ENCODE results near the gene FNTB.
A peak's percentile ranks its signal among the peaks of the same experiment; 100 is the strongest.

Gene FNTB, protein sequence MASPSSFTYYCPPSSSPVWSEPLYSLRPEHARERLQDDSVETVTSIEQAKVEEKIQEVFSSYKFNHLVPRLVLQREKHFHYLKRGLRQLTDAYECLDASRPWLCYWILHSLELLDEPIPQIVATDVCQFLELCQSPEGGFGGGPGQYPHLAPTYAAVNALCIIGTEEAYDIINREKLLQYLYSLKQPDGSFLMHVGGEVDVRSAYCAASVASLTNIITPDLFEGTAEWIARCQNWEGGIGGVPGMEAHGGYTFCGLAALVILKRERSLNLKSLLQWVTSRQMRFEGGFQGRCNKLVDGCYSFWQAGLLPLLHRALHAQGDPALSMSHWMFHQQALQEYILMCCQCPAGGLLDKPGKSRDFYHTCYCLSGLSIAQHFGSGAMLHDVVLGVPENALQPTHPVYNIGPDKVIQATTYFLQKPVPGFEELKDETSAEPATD

DNA sequence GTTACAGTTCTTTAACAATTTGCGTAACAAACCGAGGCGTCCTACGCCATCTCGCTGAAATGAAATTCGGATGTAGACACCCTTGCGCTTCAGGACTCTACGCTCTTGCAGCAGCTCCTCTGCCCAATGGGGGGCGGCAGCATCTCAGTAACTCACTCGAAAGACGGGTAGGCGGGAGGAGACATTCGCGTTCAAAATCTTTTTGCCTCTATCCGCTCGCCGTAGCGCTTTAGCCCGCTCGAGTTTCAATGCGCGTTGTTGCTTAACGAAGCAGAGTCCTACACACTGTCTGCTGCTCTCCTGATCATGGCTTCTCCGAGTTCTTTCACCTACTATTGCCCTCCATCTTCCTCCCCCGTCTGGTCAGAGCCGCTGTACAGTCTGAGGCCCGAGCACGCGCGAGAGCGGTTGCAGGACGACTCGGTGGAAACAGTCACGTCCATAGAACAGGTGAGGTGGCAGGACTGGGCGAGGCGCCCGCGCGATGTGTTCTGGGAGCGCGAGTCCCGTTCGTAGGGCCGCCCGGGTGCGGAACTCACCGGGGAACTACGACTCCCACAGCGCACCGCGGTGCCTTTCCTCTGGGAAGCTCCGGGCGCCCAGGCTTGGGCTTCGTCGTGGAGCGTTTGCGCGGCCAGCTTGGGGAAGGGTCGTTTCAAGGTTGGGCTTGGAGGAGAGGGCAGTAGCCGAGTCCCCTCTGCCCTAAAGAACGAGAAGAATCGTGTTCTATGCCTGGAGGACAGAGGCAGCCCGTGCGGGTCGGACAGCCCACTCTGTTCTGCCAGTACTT, at the start of gene FNTB:
TSS of gene FNTB (plus strand) at position 248 of the 790 bp plus-strand sequence. CDS start at position 307, 59 bp downstream.
- DNase-seq = peak; percentile 81

DNA sequence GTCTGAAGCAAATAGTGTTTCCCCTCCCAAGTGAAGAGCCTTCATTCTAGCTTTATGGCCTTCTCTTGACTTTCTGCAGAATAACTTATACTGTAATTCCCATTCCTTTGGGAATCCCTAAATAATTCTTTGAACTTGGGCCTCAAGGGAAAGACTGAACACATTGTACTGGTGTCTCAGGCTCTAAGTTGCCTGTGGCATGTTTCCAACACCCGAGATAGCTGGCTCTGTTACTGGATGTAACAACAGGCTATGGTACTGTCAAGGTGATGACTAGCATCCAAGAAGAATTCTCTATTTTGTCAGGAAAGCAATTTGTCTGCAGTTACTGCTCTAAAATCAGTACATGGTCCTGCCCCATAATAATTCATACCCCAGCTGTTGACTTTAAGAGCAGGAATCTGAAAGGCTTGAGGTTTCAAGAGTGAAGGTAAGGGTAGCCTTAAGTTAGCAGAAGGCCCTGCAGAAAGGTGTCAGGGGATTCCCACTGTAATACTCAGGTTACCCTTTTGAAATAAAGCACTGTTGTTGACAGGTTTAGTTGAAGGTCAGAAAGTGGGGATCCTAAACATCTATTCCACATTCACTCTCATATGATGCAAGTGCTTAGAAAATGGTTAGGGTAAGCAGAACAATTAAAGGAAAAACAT, 49.4 kb upstream of the FNTB start:
- DNase-seq = no peak

DNA sequence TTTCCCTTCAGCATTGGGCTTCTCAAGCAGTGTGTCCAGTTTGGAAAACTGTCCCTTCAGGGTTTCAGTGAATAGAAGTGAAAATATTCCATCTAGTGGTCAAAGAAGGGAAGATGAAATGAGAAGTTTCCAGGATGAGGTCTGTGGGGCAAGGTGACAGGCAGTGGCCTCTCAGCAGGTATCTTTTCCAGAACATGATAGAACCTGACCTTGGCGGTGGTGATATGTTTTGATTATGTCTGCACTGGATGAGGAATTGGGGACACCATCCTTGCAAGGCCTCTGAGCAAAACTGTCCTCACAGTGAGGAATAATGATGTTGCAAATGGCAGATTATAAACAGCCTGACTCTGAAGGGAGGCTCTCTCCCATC, 48.9 kb upstream of the FNTB start:
- DNase-seq = no peak

DNA sequence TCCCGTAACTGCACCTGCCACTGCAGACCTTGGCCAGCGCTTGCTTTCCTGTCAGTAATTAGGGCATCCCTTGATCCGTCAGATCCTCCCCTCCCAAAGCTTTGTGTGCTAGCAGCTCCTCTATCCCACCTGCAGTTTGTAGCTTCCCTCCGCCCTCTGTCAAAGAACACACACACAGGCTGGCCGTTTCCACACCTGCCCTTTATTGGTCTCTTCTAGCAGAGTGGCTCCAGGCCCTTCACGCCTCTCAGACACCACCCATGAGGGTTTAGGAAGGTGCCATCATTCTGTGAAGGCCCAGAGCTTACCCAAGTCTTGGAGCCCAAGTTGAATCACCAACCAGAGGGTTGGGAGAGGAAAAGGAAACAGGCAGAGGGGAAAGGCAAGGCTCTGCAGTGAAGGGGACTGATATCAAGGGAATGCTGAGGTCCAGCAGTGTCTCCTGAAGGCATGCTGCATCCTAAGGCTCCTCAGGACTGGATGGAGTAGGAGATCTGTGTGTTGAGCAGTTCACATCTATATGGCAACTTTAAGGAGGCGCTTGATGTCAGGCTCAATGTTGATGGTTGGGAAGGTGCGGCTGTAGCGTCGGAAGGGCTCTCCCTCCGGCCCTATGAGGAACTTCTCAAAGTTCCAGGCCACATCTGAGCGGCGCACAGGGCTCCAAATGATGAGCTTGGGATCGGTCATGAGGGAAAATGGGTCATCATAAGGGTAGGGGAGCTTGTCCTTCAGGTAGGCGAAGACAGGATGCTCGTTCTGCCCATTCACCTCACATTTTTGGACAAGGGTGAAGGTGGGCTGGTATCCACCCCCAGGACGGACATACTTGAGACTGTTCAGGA, 47.5 kb upstream of the FNTB start:
- DNase-seq = peak; percentile 44

DNA sequence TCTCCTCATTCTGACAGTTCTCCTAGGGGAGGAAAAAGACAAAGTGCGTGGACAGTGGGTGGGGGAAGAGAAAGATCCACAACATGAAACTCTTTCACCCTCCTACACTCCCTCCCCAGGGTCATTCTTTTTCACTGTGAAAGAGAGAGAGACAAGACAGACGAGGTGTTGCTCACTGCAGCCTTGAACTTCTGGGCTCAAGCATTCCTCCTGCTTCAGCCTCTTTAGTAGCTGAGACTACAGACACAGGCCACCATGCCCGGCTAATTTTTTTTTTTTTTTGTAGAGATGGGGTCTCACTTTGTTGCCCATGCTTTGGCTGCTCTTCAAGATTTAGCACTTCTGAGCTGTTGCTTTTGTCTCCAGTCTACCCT, 46.9 kb upstream of the FNTB start:
- no peak for DNase-seq

DNA sequence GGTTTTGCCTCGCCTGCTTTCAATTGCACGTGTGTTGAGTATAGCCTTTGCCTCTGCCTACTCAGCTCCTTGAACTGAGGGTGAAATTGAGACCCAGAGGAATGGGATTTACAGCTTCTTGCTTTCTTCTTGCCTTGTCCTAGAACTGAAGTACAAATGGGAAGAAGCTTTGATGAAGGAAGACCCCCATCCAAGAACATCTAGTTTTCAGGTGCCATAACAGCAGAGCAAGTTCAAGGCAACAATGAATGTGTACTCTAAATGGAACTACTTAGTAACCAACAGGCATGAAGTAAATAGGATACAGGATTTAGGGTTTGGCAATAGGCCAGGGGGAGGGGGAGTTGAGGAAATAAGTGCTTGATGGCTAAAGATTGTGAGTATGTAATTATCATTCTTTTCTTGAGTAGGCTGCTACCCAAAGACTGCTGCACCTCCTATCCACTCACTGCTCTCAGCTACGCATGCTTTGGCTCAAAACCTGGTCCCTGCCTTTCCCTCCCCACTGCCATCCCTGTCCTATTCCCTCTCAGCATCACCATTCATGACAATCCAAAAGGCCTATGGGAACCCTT, 46.3 kb upstream of the FNTB start:
- DNase-seq = no peak

DNA sequence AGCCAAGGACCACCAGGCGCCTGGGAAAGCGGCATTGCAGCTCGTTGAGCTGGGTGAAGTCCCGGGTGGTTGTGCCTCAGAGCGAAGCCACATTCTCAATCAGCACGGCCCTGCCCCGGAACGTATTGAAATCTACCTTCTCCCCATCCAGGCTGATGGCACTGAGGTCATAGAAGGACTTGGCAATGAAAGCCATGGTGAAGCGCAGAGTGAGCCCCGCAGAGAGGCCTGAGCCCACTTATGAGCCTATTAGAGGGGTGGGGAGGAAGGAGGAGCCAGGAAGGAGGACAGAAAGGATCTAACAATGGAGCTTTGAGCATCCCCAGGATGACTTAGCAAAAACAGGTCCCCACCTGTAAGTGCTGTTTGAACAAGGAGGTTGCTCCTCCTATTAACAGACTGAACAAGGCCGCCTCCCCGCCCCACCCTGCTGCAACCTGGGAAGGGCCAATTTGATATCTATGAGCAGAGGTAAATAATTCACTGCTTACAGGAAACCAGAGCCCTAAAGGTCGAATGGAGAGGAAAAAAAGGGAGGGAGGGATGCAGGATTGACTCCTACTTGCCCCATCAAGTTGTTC, 44.1 kb upstream of the FNTB start, which contains the start of gene GPX2:
TSS of gene GPX2 (minus strand) at position 215 of the 581 bp plus-strand sequence. CDS start at position 196, 19 bp downstream.
- peak; percentile 67 for DNase-seq

DNA sequence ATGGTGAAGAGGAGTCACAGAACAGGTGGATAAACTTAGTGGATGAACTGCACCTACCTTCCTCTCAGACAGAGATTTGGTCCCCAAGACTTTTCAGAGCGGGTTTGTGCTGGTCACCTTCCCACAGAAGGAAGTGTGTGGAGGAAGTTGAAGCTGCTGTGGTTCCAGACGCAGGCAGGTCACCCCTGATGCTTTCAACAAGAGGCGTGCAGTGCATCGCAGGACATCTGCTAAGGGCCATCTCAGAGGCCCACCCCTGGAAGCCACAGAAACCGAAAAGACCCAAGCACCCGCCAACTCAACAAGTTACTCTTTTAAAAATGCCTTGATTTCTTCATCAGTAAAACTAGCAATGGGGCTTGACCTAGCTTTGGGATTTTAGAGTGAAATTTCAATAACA, 43.1 kb upstream of the FNTB start:
- no peak for DNase-seq

DNA sequence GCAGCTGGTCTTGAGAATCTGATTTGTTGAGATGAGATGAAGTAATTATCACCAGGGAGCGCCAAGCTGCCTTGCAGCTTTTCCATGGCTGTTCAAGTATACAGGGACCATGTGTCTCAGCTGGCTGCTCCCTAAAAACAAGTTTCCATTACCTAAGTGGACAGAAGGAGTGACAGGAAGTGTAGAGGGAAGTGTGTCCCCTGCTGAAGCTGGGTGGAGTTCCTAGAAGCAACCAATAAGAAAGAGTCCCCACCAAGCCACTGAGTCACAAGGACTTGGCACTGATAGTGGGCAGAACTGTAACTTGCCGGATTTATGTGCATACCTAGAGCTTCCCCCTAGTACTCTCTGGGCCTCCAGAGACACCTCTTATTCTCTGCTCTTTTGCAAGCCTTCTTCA, 42.7 kb upstream of the FNTB start:
- DNase-seq = no peak

DNA sequence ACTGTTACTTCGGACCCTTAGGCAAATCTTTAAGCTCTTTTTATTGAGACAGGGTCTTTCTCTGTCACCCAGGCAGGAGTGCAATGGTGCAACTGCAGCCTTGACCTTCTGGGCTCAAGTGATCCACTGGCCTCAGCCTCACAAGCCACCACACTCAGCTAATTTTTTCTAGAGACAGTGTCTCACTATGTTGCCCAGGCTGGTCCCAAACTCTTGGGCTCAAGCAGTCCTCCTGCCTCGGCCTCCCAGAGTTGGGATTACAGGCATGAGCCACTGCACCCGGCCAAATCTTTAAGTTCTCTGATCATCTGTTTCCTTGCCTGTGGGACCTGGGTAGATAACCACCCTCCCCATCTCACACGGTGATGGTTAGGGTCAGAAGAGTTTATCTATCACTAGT, 41.8 kb upstream of the FNTB start:
- no peak for DNase-seq

DNA sequence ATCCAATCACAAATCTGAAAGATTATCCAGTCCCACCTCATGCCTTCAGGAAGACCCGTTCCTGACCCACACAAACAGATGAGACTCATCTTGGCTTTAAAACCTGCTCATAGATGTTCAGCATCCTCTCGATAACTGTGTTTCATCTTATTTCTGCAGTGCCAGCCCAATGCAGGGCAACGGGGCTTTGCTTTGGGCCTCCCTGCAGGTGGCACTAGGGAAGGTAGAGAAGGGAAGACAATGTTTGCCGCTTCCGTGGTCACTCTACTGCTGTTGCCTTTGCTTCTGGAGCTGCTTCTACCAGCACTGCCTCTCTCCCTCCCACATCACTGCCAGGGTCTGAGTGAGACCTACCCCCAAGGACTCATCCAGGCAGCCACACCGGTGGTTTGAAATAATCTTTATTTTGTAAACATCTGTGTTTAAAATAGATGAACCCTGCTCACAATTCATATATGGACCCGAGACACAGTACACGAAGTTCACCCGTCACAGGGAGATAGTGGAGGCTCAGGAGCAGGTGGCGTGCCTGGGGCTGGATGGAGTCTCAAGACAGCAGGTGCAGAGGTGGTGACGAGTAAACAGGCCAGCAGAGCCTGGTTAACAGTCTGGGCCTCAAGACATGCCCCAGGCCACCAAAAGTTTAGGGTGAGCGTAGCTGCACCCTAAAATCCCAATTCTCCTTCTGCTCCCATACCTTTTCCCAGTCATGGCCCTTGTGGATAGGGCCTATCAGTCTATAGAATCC, 41.1 kb upstream of the FNTB start:
- no peak for DNase-seq

DNA sequence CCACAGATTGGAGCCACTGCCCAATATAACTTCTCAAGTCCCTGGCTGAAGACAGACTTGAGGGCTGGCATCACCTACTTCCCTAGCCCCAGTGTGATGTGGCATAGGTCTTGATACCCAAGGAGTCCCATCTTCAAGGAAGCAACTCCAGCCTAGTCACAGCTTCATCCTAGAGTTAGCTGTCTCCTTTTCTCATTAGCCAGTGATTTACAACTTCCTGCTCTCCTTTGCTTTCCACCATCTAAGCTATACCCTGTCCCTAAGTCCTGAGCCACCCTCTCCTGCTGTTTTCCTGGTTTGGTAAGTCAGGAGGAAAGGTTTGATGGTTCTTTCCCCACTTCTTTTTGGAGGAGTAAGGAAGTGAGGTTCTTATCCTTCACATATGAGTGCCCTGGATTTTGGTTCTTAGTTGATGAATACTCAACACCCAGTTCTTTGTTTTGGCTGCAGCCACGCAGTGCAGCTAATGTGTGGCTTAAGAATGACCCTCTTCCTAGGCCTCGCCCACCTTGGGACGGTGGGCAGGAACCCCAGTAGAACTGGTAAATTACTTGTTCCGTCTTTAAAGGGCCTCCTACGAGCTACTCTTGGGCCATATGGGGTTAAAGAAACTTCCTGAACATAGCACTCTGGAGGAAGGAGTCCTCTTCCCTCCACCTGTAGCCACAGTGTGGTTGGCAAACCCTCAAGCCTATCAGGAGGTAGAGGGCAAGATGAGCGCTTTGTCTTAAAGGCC, 40.2 kb upstream of the FNTB start:
- DNase-seq = no peak

DNA sequence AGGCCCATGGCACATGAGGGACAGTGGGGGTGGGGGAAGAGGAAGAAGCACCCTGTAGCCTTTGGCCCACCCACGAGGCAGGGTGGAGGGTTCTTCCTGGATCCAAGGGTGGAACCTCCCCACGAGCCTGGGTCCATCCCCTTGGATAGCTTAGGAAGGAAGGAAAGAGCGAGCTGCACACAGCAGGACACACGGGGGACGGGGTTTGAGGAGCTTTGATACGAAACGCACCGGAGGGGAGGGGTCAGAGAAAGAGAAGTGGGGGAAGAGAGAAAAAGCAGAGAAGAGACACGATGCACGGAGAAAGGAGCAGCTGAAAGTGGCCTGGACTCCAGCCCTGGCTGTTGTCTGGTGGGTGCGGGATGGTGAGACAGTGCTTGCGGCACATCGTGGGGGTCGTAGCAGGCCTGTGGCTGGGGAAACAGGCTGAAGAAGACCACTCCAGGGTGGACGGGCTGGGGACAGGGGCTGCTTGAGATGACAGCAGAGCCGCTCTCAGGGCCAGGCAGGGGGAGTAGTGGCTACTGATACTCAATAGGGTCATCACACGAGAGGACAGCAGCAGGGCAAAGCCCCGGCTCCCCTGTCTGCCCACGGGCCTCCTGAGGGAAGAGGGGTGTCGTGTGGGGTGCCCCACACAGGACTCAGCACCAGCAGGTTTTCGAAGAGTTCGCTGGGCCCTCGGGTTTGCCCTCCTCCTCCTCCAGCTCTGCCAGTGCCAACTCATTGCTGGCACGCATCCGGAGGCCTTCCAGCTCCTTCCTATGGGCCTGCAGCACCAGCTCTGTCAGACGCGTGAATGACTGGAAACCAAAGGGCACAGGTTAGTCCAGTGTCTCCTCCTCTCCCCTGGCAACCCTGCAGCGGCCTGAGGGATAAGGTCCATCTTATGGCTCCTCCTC, 38.7 kb upstream of the FNTB start:
- no peak for DNase-seq

DNA sequence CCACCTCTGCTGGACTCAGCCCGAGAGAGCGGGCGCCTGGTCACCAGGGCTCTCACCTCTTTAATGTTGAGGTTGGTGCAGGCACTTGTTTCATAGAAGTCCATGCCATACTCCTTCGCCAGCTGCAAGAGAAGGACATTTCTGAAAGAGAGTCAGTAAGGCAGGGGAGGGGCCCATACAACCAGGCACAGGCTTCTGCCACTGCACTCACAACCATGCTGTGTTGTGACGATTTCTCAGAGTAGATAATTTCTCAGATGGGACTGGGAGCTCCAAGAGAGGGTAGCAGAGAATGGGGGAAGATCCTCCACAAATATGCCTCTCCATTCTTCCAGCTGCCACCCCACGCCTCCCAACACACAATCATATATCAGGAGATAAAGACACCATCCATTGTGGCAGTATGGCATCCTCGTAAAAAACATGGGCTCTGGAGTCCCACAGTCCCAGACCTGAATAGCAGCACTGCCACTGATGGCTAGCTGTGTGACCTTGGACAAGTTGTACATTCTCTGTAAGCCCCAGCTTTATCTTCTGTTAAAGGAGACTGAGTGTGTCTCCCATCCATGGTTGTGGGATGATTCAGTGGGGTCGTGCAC, 38.0 kb upstream of the FNTB start:
- DNase-seq = no peak

DNA sequence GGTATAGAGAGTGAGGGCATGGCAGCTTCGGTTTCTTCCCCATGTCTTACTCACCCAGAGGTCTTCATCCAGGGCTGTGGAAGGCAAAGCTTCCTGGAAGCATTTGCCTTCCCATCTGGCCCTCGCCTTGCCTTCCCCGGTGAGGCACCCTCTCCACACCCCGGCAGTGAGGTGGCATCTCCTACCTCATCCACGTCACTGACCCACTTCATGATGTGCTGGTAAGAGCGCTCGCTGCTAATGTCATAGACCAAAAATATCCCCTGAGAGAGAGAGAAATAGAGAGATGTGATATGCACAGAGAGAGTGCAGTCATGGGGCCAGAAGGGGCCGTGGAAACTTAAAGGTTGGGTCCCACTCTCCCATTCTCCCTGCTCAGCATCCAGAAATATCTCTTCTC, 35.8 kb upstream of the FNTB start:
- DNase-seq = no peak

DNA sequence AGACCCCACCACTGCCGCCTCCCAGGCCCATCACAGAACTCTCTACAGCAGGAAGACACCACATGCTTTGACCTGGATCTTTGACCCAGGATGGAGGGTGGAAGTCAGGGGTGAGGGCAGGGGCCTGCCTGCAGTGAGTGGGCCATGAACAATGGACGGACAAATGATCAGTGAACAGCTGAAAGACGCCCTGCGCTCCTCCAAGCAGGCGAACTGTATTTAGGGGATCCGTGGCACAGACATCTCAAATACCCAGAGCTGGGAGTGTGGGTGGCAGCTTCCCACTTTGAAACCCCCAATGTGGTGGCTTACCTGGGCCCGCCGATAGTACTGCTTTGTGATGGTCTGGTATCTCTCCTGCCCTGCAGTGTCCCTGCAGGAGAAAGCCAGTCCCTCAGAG, 35.4 kb upstream of the FNTB start:
- DNase-seq = no peak

DNA sequence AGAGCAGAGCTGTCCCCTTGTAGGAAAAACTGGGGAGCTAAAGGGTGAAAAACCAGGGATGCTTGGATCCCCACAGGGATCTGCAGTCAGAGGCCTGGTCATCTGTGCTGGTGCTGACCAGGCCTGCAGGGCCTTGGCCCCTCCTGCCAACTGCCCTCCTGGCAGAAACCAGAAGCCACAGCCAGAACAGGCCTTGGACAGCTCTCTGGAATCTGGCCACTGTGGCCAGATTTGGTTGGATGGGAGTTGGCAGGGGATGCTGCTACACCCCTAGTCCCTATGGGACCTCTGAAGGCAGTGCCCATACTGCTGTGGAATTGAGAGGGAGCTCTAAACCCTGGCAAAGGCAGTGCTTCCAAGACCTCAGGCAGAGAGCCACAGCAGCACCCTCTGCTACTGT, 35.0 kb upstream of the FNTB start:
- no peak for DNase-seq

DNA sequence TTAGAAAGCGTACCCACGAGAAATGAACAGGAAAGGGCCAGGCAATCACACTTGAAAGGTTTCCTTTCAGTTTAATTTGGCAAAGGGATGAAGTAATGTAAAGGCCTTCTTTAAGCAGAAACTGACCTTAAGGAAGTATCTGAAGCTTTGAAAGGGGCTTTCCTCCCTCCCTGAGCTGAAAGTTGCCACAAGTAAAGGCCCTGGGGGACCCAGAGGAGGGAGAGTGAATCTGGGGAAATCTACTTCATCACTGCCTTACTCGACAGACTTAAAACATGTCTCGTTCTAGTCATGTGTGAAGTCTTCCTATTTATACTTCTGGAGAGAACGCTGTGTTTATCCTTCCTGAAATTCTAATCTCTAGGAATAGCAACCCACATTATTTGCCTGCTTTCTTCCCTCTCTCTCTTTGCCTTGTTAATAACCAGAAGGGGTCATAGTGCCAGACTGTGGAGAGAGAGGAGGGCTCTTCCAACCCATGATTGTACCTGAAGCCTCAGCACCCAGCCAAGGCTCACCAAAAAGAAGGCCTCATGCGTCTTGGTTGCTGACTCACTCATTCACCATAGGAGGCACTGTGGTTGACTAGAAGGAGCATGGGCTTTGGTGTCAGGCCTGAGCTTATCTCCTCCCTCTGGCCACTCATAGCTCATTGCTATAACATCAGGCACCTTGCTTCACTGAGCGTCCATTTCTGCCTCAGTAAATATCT, 33.9 kb upstream of the FNTB start:
- no peak for DNase-seq
